Activated CD8-positive, alpha-beta T cell treated with anti-CD3 and anti-CD28 coated beads for 36 hours (primary cell): Measurements from ENCODE around the gene SH3D19. TPM values are rescaled to one million over a fixed set of nuclear protein-coding genes. Genes with fewer than 3 reads are reported as not detected.

Experiments used
- ATAC-seq: fragments of 200-7000 bp; cut with Tn5 transposase; one replicate; pipeline ENCODE4 v1.10.0; 2021; ENCODE audit warnings: mild to moderate bottlenecking, moderate library complexity
- CTCF ChIA-PET: fragments of 350-600 bp; sonication (Branson Sonifier 250); formaldehyde crosslinking; loops from one replicate; lab custom pipeline; 2021; ENCODE audit warnings: antibody characterized with exemption; lab: Charles Lee
- POLR2A ChIA-PET: fragments of 350-600 bp; sonication (Branson Sonifier 250); formaldehyde crosslinking; loops from one replicate; lab custom pipeline; 2021; ENCODE audit warnings: antibody characterized with exemption; lab: Charles Lee
- DNase-seq: peaks from one replicate; pipeline ENCODE4 v3.0.0-alpha.2; 2020
- H3K27ac Mint-ChIP-seq: one replicate; pipeline ENCODE4 v1.8.0; 2021; ENCODE audit warnings: mild to moderate bottlenecking, mixed read lengths
- H3K27me3 Mint-ChIP-seq: one replicate; pipeline ENCODE4 v1.8.0; 2021; ENCODE audit warnings: mixed read lengths
- H3K36me3 Mint-ChIP-seq: one replicate; pipeline ENCODE4 v1.8.0; 2021; ENCODE audit warnings: low read depth, mixed read lengths
- H3K4me1 Mint-ChIP-seq: one replicate; pipeline ENCODE4 v1.8.0; 2021; ENCODE audit warnings: low read depth, mixed read lengths
- H3K4me3 Mint-ChIP-seq: one replicate; pipeline ENCODE4 v1.8.0; 2021; ENCODE audit warnings: mild to moderate bottlenecking, moderate library complexity, mixed read lengths
- H3K9me3 Mint-ChIP-seq: one replicate; pipeline ENCODE4 v1.8.0; 2021; ENCODE audit warnings: mixed read lengths
- intact Hi-C: fragments of 100-400 bp; cut with micrococcal nuclease; formaldehyde crosslinking; loops from one replicate; pipeline ENCODE4 v1.10.0; 2022
- total RNA-seq, 2 experiments: library from RNA; stranded (reverse); gene quantifications; one replicate each; pipeline ENCODE4 v1.2.3, GENCODE V29; 2021
- TF ChIP-seq, protein P1 (sequence below): fragments of 200-600 bp; IDR thresholded peaks from one replicate; pipeline ENCODE4 v1.8.0; 2022; ENCODE audit warnings: antibody characterized with exemption, mild to moderate bottlenecking

Gene SH3D19
- total RNA-seq, 2 experiments from 2014 or later, result not detected

DNA sequence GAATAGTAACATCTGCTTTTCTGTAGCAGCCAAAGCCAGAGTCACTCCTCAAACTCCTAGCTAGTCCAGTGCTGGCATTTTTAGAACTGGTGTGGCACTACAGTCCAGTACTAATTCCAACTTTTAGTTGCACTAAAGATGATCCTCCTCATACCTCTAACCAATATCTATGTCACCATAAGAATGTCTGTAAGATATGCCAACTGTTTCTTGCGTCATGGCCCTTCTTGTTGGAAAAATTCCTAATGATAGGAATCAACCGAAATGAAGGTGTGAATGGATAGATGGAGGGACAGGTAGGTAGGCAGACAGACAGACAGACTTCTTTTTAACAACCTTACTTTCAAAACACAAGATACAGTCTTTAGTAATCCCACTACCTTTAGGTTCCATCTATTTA is 123.0 kb downstream of the SH3D19 start:
- no peaks in the 10 kb centered on the region for H3K9me3 Mint-ChIP-seq
- intact Hi-C loops, result no loop called here
- no peak for ATAC-seq
- H3K27me3 Mint-ChIP-seq, result no peaks in the 10 kb centered on the region
- H3K4me3 Mint-ChIP-seq, result no peak overlapping the region
- H3K27ac Mint-ChIP-seq, result no peak overlapping the region
- TF ChIP-seq, protein P1, sequence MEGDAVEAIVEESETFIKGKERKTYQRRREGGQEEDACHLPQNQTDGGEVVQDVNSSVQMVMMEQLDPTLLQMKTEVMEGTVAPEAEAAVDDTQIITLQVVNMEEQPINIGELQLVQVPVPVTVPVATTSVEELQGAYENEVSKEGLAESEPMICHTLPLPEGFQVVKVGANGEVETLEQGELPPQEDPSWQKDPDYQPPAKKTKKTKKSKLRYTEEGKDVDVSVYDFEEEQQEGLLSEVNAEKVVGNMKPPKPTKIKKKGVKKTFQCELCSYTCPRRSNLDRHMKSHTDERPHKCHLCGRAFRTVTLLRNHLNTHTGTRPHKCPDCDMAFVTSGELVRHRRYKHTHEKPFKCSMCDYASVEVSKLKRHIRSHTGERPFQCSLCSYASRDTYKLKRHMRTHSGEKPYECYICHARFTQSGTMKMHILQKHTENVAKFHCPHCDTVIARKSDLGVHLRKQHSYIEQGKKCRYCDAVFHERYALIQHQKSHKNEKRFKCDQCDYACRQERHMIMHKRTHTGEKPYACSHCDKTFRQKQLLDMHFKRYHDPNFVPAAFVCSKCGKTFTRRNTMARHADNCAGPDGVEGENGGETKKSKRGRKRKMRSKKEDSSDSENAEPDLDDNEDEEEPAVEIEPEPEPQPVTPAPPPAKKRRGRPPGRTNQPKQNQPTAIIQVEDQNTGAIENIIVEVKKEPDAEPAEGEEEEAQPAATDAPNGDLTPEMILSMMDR, result no peak
- no peaks in the 10 kb centered on the region for H3K36me3 Mint-ChIP-seq
- ChIA-PET POLR2A (no interaction called here), CTCF (no interaction called here)
- no peak for DNase-seq
- H3K4me1 Mint-ChIP-seq, result no peaks in the 10 kb centered on the region

DNA sequence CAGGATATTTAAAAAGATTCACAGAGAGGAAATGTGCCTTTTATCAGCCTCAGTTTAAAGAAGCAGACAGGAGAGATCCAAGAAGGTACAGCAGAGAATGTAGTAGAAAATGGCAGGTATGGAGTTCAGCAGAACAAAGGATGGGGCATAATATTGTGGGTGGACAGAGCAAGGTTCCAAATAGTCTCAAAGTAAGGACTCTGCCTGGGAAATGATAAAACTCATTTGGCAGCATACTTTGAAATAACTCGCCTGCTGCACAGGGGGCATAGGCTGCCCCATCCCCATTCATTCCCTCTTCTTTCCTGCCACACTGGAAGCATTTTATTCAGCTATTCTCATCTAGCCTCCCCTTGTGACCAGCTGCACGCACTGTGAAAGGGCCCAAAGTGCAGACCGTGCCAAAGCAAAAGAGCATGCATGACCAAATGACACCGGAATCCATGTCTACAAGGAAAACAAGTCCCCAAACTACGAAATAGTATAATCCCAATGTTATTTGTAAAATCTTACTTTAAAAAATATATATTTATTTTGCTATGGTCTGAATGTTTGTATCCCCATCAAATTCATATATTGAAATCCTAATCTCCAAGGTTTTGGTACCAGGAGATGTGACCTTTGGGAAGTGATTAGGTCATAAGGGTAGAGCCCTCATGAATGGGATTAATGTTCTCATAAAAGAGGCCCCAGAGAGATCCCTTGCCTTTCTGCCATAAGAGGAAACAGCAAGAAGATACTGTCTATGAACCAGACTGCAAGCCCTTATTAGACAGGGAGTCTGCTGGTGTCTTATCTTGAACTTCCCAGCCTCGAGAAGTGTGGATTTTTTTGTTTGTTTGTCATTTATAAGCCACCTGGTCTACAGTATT is 125.8 kb downstream of the SH3D19 start:
- intact Hi-C loops, result no loop called here
- Mint-ChIP-seq H3K27ac (no peak overlapping the region), H3K4me1 (no peaks in the 10 kb centered on the region), H3K9me3 (no peaks in the 10 kb centered on the region), H3K36me3 (no peaks in the 10 kb centered on the region), H3K4me3 (no peak overlapping the region), H3K27me3 (no peaks in the 10 kb centered on the region)
- POLR2A ChIA-PET, result no interaction called here
- DNase-seq, result no peak
- CTCF ChIA-PET, result interaction anchor here (0.8 kb wide), 1 partner anchor 82 kb away, joined by 3 read pairs; no protein-coding TSS in a partner anchor
- TF ChIP-seq, protein P1, result no peak
- no peak for ATAC-seq

DNA sequence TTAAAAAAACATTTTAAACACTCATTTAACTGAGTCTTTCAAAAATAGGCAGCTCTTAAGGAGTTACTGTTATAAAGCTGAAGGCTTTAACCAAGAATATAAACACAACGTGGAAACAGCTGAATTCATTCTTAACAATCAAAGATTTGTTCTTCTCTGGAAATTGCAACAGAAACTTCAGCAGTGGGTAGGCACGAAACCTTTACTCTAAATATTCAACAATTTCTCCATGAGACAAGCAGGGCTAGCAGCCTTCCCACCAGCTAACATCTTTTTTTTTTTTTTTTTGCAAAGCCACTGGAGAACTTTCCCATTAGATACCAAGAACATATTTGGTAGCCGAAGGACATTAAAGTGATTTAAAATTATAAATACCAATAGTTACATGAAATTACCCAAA is 126.7 kb downstream of the SH3D19 start:
- ChIA-PET CTCF (interaction anchor here (0.8 kb wide), 1 partner anchor 82 kb away, joined by 3 read pairs; no protein-coding TSS in a partner anchor), POLR2A (no interaction called here)
- TF ChIP-seq, protein P1, result no peak
- Mint-ChIP-seq H3K27me3 (no peaks in the 10 kb centered on the region), H3K36me3 (no peaks in the 10 kb centered on the region), H3K9me3 (no peaks in the 10 kb centered on the region), H3K27ac (no peak overlapping the region), H3K4me3 (no peak overlapping the region), H3K4me1 (no peaks in the 10 kb centered on the region)
- intact Hi-C loops, result no loop called here
- ATAC-seq, result no peak
- no peak for DNase-seq

DNA sequence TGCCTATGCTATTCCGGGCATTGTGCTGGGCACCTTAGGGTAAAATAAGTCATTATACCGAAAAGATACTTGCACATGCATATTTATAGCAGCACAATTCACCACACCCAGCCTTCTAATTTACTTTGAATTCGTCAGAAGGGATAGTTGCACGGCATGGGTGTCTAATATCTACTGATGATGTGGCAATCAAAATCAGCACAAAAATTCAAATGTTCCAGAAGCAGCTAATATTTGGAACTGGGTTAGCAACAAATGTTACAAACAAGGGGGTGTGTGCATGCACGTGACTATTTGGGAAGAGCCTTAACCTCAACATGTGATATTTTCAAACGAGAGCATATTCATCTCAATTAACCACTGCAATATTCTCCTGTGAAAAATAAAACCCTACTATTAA is 128.2 kb downstream of the SH3D19 start:
- ChIA-PET POLR2A (no interaction called here), CTCF (no interaction called here)
- H3K27ac Mint-ChIP-seq, result no peak overlapping the region
- H3K27me3 Mint-ChIP-seq, result peaks cover 3% of the 10 kb centered on the region
- DNase-seq, result no peak
- ATAC-seq, result no peak
- H3K4me1 Mint-ChIP-seq, result no peaks in the 10 kb centered on the region
- intact Hi-C loops, result no loop called here
- no peaks in the 10 kb centered on the region for H3K36me3 Mint-ChIP-seq
- TF ChIP-seq, protein P1, result no peak
- H3K9me3 Mint-ChIP-seq, result no peaks in the 10 kb centered on the region
- H3K4me3 Mint-ChIP-seq, result no peak overlapping the region

DNA sequence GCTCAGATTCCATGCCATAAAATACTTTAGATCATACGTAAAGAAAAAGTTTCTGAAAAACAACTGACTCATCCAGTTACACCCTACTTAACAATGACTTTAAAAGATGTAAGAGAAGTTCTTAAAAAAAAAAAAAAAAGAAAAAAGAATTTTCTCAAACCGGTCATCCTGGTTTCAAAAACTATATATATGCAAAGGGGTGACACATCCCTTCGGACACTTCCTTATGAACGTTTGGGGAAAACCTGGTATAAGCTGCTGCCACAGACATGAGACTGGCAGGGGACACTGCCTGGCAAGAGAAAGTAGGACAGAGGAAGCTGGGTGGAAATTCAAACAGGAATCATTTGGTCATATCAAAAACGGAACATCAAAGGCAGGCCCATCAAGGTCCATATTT is 129.6 kb downstream of the SH3D19 start:
- Mint-ChIP-seq H3K36me3 (no peaks in the 10 kb centered on the region), H3K27me3 (peaks cover 3% of the 10 kb centered on the region), H3K4me1 (no peaks in the 10 kb centered on the region), H3K9me3 (no peaks in the 10 kb centered on the region), H3K4me3 (no peak overlapping the region), H3K27ac (no peak overlapping the region)
- intact Hi-C loops, result no loop called here
- ChIA-PET POLR2A (no interaction called here), CTCF (no interaction called here)
- TF ChIP-seq, protein P1, result no peak
- ATAC-seq, result no peak
- no peak for DNase-seq
